Panc1 (cell line): ENCODE data around the gene MS4A8. TPM values are rescaled to one million over a fixed set of nuclear protein-coding genes. Genes with fewer than 3 reads are reported as not detected.
"Not testable (repeated sequence)": the region's sequence is repeated elsewhere in the genome, so short reads cannot be mapped to it uniquely, and the experiment has no call there.

Source experiments
- ATAC-seq: fragments of 200-7000 bp; cut with Tn5 transposase; 2 replicates; pipeline ENCODE4 v1.9.1; 2020; ENCODE audit warnings: mild to moderate bottlenecking, moderate library complexity
- BruUV-seq: library from RNA; stranded (reverse); fragments of 400-500 nt; replicated peaks from 2 replicates; lab custom pipeline; 2021; lab: Mats Ljungman, UMichigan
- CTCF ChIA-PET: fragments of 300-600 bp; sonication (Branson Sonifier 250); formaldehyde crosslinking; loops from one replicate; lab custom pipeline; 2022; ENCODE audit warnings: antibody characterized with exemption; lab: Charles Lee
- POLR2A ChIA-PET: fragments of 300-600 bp; sonication (Branson Sonifier 250); formaldehyde crosslinking; loops from one replicate; lab custom pipeline; 2022; ENCODE audit warnings: antibody characterized with exemption; lab: Charles Lee
- DNase-seq: peaks from one replicate; pipeline ENCODE4 v3.0.0-alpha.2; 2010; ENCODE audit warnings: low read depth, low spot score
- H3K27ac ChIP-seq: 2 replicates; pipeline ENCODE4 v1.5.1; 2011; ENCODE audit warnings: mild to moderate bottlenecking, low read length, inconsistent platforms
- H3K27me3 ChIP-seq: fragments of 200-500 bp; sonication (Bioruptor generic); 2 replicates; pipeline ENCODE4 v1.6.0; 2014; ENCODE audit warnings: low read length, inconsistent platforms; ENCODE audit not compliant: control insufficient read depth, insufficient read depth
- H3K36me3 ChIP-seq: fragments of 200-500 bp; sonication (Bioruptor generic); 2 replicates; pipeline ENCODE4 v1.5.1; 2014; ENCODE audit warnings: inconsistent platforms, mild to moderate bottlenecking, low read length, moderate library complexity; ENCODE audit not compliant: control insufficient read depth, insufficient read depth
- H3K4me1 ChIP-seq: 2 replicates; pipeline ENCODE4 v1.5.1; 2011; ENCODE audit warnings: inconsistent platforms, mild to moderate bottlenecking, low read length, moderate library complexity; ENCODE audit not compliant: control insufficient read depth, insufficient read depth
- H3K4me3 ChIP-seq, 2 experiments: 2 replicates each; pipeline ENCODE4 v1.5.1; 2011 to 2012; ENCODE audit warnings: low read depth in 2 of 2, low read length in 2 of 2, mild to moderate bottlenecking in 2 of 2, inconsistent platforms in 1 of 2, moderate library complexity in 1 of 2
- H3K9me3 ChIP-seq: fragments of 200-500 bp; sonication (Bioruptor generic); 2 replicates; pipeline ENCODE4 v1.5.1; 2014; ENCODE audit warnings: low read depth, mild to moderate bottlenecking, inconsistent platforms, low read length, moderate library complexity; ENCODE audit not compliant: control insufficient read depth, insufficient read depth
- CTCF ChIP-seq: fragments of 450-650 bp; IDR thresholded peaks from 2 replicates; pipeline ENCODE4 v1.5.1; 2017; ENCODE audit warnings: mild to moderate bottlenecking
- POLR2AphosphoS5 ChIP-seq: IDR thresholded peaks from 2 replicates; pipeline ENCODE4 v1.6.1; 2012; ENCODE audit warnings: mild to moderate bottlenecking, low read depth, low read length, moderate library complexity
- REST ChIP-seq, 2 experiments: IDR thresholded peaks; 2 replicates each; pipeline ENCODE4 v1.6.1; 2011 to 2012; ENCODE audit warnings: low read depth in 2 of 2, control low read depth in 1 of 2, low read length in 1 of 2, mild to moderate bottlenecking in 1 of 2, moderate library complexity in 1 of 2; ENCODE audit not compliant: insufficient read depth in 1 of 2
- TCF7L2 ChIP-seq: IDR thresholded peaks from 2 replicates; pipeline ENCODE4 v1.6.1; 2011; ENCODE audit warnings: mild to moderate bottlenecking, low read depth, low read length, inconsistent platforms
- in situ Hi-C: cut with HindIII; loops from 2 replicates; pipeline ENCODE4 v1.10.0; 2016; ENCODE audit warnings: low sequenced_read_pairs, low pct_unique_long_range_greater_than_20kb
- intact Hi-C: fragments of 100-400 bp; cut with micrococcal nuclease; formaldehyde crosslinking; loops from one replicate; pipeline ENCODE4 v1.10.0; 2022; ENCODE audit not compliant: unreplicated experiment
- total RNA-seq: library from RNA; stranded (reverse); gene quantifications from one replicate; pipeline ENCODE4 v1.2.1, GENCODE V29; 2021; ENCODE audit not compliant: unreplicated experiment

The MS4A8 gene
- total RNA-seq, 1 experiment from 2014 or later: not detected

GRCh38 chr11:60756307-60757032, 57.1 kb downstream of the MS4A8 start, which contains the start of gene MS4A15:
MS4A15 (plus strand) TSS chr11:60756867; CDS start chr11:60763734, 6,867 bp downstream.
- peaks cover 15% of the 10 kb centered on the region for H3K27me3 ChIP-seq
- no peaks in the 10 kb centered on the region for H3K9me3 ChIP-seq
- TF ChIP-seq TCF7L2 (no peak), POLR2AphosphoS5 (no peak), REST (IDR thresholded peaks at IDR 0.05; ENCODE audit: insufficient read depth in 1 of 2, low read depth in 2 of 2, low read length in 1 of 2) (no peak), CTCF (peak; percentile 80)
- H3K36me3 ChIP-seq: no peaks in the 10 kb centered on the region
- no peak within 1 kb of the TSS for H3K27ac ChIP-seq
- peak; percentile 82 for ATAC-seq
- intact Hi-C loops: loop anchor here (10.0 kb wide), 1 partner anchor 492 kb away; no protein-coding TSS in a partner anchor
- in situ Hi-C loops: no loop called here
- no TSS peak for BruUV-seq
- H3K4me3 ChIP-seq: no peak within 1 kb of the TSS
- ChIA-PET CTCF (interaction anchor here (0.7 to 1.2 kb wide), 2 partner anchors 99 to 1605 kb away, joined by 3 to 4 read pairs; no protein-coding TSS in a partner anchor), POLR2A (no interaction called here)
- no peak for DNase-seq
- no peaks in the 10 kb centered on the region for H3K4me1 ChIP-seq

- Histone ChIP-seq H3K9me3 (no peaks in the 10 kb centered on the region), H3K4me1 (no peaks in the 10 kb centered on the region), H3K27ac (no peak overlapping the region), H3K4me3 (no peak overlapping the region), H3K36me3 (no peaks in the 10 kb centered on the region), H3K27me3 (peaks cover 18% of the 10 kb centered on the region)
- DNase-seq (no peak), ATAC-seq (no peak)
- ChIA-PET CTCF (interaction anchor here (0.5 to 1.2 kb wide), 3 partner anchors 36 to 1604 kb away, joined by 3 to 4 read pairs (median 3); no protein-coding TSS in a partner anchor), POLR2A (no interaction called here)
- no TSS peak for BruUV-seq
- TF ChIP-seq CTCF: no peak
- no peak for TF ChIP-seq TCF7L2
- in situ Hi-C loops: no loop called here
- intact Hi-C loops: loop anchor here (10.0 kb wide), 1 partner anchor 493 kb away; no protein-coding TSS in a partner anchor
Observed at GRCh38 chr11:60757231-60757800, 57.9 kb downstream of the MS4A8 start.

GRCh38 chr11:60758671-60759070, 59.3 kb downstream of the MS4A8 start:
- peaks cover 18% of the 10 kb centered on the region for H3K27me3 ChIP-seq
- in situ Hi-C loops, DNase-seq, BruUV-seq, ATAC-seq, POLR2A ChIA-PET, H3K27ac ChIP-seq, H3K4me3 ChIP-seq, H3K36me3 ChIP-seq, CTCF ChIA-PET, H3K4me1 ChIP-seq, H3K9me3 ChIP-seq: not testable (repeated sequence)
- intact Hi-C loops: loop anchor here (10.0 kb wide), 1 partner anchor 494 kb away; no protein-coding TSS in a partner anchor

GRCh38 chr11:60759438-60760225, 60.2 kb downstream of the MS4A8 start:
- peaks cover 18% of the 10 kb centered on the region for H3K27me3 ChIP-seq
- H3K36me3 ChIP-seq, CTCF ChIA-PET, H3K27ac ChIP-seq, in situ Hi-C loops, H3K4me1 ChIP-seq, ATAC-seq, H3K9me3 ChIP-seq, BruUV-seq, H3K4me3 ChIP-seq, POLR2A ChIA-PET, DNase-seq: not testable (repeated sequence)
- intact Hi-C loops: loop anchor here (10.0 kb wide), 1 partner anchor 495 kb away; no protein-coding TSS in a partner anchor
